Activated T-helper 1 cell treated with anti-CD3 and anti-CD28 coated beads, Interleukin-2, amount 50 U/mL, for 16 hours (primary cell): ENCODE data around the gene CAB39L.
"Not testable (repeated sequence)": the region's sequence is repeated elsewhere in the genome, so short reads cannot be mapped to it uniquely, and the experiment has no call there.

Source experiments
- DNase-seq, 2 donors: peaks; one replicate each; pipeline ENCODE4 v3.0.0-alpha.2; 2020; ENCODE audit warnings: low read depth in 1 of 2, low spot score in 1 of 2

CAB39L gene

DNA sequence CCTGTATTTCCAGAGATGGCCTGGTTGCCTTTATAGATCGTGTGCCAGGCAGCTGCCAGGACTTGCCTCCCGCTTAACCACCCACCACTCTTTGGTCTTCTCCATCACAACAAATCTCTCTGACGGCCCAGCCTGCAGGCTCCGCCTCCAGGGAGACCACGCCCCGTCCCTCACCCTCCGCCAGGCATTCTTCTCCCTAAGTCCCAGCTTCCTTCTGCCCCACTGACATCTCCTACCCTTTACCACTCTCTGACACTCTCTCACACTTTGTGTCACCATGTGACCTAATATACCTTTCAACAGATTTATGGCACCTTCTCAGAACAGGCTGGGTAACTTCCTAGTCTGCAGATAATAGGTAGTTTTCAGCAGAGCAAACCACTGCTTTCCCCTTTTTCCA lies 95.1 kb downstream of the CAB39L start:
- DNase-seq = no peak

DNA sequence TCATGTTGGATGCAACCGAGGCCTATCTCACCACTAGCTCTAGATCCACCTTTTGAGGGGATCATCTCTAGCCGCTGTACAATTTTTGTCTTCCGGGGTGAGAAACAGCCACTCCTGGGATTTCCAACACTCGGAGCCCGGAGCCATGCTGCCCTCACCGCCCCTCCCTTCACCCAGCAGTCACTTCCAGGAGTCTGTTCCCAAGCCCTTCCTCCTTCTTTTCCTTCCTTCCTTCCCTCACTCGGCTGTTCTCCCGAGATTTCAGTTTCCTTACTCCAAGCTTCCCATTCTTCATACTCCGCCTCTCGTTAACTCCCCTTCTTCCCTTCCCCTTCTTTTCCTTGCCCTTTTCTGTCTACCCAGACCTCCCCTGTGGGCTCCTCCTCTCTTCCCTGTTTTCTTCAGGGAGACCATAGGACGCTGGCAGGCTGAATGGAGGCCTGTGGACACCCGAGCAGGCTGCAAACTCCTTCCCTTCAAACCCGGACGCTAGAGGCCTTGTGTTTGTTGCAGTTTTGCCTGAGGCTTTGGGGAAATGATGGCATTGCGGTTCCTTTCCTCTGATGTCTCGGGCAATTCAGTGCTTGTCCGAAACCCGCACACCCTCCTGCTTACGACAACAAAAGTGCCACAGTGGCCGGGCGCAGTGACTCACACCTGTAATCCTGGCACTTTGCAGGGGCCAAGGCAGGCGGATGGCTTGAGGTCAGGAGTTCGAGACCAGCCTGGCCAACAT lies 96.0 kb downstream of the CAB39L start:
- DNase-seq = no peak

DNA sequence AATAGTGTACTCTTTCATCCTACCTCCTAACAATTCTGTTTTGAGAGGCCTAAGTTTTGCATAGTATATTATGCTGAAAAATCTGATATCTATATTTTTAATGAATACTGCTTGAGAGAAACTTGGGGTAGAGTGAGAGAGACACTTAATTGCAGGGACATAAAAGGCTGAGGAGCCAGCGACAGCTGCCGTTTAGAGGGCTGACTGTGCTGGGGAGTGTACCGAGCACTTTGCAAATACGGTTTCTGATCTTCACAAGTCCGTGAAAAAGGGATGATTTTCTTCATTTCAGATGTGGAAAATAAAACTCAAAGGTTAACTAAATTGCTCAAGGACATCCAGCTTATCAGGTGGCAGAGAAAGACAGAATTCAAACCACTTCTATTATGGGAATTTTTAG lies 97.4 kb downstream of the CAB39L start:
- no peak for DNase-seq

DNA sequence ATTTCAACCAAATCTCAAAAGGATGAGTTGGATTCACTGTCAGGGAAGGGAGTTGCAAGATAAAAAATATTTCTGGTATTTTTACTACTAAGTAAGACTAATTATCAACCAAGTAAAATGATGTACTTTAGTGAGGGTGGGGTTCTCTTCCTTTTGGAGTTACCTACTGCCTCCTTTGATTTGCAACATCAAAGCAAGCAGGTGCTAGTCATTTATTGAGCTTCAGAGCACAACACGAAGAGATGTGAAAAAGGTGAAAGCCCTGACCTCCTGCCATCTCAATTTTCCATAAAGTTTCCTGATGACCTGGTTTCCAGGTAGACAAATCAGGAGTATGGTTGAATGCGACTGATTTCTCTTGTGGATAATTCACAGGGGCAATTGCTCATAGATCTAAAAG lies 100.1 kb downstream of the CAB39L start:
- DNase-seq = no peak

DNA sequence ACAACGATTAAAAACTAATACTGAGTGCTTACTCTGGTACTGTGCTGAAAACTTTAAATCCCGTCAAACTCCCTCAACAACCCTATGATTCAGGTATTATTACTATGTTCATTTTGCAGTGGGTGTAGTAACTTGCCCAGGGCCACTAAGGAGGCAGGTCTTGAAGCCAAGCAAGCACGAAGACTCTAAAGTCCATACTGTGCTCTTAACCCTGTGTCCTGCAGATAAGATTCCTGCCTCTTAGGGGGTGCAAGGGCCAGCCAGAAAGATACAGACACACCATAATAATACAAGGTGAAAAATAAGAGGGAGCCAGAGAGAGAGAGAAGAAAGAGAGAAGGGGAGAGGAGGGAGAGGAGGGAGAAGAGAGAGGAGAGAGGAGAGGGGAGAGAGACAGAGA lies 100.6 kb downstream of the CAB39L start:
- DNase-seq = no peak

DNA sequence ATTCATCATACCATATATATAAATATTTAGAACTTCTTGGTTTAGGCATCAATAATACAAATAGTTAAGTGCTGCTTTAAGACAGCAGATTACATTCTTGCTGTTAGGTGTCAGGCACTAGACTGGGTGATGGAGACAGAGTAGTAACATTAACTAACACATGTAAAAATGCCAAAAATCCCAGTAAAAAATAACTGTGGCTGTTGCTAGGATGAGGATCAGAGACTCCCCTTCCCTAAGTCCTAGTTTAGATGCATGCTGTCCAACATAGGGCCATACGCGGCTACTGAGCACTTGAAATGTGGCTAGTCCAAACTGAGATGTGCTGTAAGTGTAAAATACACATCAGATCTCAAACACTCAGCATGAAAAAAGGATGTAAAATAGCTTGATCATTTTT lies 101.4 kb downstream of the CAB39L start:
- no peak for DNase-seq

DNA sequence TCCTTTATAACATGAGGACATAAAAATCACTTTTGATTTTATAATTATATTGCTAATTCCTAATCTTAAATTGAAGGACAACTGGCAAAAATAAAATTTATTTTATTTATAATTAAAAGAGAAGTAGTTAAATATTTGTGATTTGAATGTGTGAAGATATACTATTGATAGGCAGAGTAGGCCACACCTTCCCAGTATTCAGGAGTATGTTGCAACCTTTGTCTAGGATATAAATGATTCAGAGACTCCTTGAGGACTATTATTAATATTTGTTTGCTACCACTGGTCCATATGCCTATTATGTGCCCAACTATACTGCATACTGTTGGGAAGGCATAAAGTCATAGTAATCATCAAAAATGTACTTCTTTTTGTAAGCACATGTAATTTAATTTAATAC lies 101.9 kb downstream of the CAB39L start:
- no peak for DNase-seq

DNA sequence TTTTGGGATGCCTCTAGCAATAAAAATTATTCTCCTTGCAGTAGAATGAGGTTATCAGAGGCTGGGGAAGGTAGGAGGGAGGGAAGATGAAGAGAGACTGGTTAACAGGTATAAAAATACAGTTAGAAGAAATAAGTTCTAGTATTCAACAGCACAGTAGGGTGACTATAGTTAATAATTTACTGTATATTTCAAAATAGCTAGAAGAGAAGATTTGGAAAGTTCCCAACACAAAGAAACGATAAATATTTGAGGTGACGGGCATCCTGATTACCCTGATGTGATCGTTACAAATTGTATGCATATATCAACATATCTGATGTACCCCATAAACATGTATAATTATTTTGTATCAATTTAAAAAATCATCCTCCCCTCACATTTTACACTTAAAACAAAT lies 102.3 kb downstream of the CAB39L start:
- DNase-seq = no peak

DNA sequence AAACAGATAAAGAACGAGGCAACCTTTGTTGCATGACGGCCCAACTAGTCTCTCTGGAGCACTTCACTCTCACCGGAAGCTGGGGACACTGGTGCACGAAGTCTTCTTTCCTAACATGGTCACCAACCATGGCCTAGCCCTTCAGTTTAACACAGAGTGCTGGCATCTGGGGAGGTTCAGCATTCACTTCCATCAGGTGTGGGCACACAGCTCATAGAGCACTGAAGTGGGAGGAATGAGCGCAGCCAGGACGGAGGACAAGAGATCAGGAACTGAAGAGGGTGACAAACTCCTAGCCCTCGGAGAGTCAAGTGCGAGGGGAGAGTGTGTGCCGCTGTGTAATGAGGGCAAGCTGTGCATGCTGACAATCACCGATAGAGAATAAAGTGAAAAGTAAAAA lies 103.7 kb downstream of the CAB39L start:
- no peak for DNase-seq

DNA sequence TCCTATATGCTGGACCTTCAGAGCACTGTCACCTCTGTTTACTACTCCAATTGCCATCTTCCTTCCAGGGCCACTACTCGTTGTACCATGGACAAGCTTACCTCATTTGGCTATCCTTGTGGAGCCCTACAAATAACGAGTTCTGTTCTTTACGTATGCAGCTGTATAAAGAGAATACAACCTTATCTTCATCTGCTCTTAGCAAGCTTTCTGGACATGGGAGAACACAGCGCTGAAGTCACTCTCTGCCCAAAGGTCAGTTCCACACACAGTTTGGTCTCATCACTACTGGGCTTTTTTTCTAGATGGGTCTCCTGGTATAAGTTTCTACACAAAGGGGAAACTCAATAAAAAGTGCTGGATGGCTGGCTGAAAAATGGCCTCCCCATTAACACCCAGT lies 107.2 kb downstream of the CAB39L start:
- DNase-seq = no peak

DNA sequence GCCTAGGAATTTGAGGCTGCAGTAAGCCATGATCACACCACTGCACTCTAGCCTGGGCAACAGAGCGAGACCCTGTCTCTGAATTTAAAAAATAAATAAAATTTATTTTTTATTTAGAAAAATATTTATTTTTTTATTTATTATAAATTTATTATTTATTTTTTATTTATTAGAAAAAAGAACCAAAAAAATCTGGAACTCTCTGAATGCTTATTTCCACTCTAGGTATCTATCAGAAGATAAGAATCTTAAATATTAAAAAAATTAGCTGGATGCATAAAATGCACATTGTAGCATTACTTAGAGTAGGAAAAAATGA lies 113.4 kb downstream of the CAB39L start:
- no peak for DNase-seq

DNA sequence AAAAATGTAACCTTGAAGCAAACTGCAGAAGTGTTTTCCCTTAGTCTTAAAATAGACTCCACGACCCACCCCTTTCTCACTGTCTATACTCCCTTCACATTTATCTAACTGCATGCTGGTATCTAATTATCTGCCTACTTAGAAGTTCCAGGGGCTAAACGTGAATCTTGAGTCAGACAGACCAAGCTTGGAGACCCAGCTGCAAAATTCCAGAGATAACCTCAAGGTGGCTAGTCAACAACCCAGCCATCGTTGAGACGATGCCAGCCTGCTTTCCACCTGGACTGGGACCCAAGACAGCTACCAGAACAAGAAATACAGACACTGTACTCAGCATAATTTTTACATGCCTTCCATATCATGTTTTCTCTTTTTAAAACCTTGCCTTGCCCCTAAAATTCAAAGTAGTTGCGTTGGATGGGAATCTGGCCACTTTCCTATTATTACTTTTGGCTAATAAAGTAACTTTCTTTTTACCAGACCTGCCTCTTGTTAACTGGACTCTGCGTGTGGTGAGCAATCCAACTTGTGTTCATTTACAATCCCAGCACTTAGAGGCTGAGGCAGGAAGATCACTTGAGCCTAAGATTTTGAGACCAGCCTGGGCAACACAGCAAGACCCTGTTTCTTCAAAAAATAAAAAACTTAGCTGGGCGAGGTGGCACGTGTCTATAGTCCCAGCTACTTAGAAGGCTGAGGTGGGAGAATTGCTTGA lies 113.9 kb downstream of the CAB39L start:
- no peak for DNase-seq

DNA sequence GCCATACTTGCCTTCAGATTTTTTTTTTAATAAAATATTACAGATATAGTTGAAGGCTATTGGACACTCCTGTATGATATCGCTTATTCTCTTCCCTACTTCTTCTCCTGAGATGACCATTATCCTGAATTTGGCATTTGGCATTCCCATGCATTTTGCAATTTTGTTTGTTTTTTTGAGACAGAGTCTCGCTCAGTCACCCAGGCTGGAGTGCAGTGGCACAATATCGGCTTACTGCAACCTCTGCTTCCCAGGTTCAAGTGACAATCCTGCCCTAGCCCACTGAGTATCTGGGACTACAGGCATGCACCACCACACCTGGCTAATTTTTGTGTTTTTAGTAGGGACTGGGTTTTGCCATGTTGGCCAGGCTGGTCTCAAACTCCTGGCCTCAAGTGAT lies 116.7 kb downstream of the CAB39L start:
- not testable (repeated sequence) for DNase-seq

DNA sequence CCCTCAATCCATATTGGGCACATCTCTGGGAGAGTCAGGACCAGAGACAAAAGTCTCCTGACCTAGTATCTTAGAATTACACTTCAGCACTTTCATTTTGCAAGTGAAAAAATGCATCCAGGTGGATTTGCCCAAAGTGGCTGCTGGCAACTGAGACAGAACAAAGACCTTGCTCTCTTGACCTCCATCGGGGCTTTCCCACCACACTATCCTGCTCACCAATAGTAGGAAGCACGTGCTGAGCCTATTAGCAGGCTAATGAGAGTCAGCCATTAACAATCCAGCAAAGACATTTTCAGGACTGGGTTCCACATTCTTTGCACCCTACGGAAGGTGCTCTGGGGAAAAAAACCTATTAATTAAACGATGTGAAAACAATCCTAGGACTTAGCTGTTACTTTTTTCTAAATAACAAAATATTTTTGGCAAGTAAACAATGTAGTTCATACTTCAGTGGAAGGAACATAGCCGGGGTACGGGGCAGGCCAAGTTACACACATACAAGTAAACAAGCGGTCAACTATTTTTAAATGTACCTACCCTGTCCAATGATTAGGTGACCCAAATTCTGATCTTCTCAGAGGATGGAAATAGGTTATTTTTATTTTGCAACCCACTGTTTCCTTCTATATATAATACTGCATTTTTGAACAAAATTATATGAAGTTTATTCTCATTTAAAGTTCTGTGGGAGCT lies 117.5 kb downstream of the CAB39L start:
- no peak for DNase-seq

DNA sequence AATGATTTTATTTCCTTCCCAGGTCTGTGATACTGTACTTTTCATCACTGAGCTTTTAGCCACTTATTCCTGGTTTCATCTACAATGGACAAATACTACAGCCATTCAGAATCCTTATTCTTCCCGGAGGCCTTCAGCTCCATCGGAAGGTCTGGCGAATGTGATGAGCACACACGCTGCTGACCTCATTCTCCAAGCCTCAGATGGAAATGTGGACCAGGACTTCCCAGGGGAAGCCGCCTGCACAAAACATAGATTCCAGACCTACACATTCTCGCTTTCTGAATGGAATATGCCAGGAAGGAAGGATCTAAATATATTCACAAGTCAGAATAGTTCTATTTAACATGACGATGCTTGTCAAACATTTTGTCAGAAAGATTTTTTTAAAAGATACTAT lies 120.5 kb downstream of the CAB39L start:
- DNase-seq = no peak

DNA sequence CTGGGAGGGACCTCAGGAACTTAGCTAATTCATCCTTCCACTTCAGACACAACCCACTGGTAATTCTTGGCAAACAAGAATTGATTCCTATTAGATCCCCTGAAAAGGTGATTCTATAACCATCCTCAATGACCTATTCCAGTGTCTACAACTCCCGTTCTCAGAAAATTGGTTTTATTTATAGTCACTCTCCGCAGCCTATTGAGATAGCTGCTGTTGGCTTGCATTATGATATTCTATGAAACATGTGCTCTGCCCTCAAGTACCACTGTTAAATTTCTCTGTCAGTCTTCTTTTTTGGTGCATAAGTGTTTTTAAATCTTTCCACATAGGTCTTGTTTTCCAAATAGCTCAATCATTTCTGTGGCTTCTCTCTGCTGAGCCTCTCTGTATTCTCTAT lies 121.2 kb downstream of the CAB39L start:
- no peak for DNase-seq

DNA sequence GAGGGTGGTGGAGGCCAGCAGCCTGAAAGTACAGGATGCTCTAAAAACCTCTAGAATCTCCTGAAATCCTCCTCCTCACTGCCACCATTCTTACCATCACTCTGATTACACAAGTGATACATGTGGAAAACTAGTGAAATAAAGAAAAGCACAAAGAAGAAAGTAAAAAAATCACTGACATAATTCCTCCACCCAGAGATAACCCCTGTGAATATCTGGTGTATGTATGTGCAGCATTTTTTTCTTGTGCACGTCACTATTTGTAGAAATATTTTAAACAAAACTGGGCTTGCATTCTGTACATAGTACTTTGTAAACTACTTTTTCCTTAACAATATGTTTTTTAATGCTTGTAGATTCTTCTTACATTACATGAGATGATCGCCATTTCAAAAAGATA lies 122.9 kb downstream of the CAB39L start:
- DNase-seq = no peak

DNA sequence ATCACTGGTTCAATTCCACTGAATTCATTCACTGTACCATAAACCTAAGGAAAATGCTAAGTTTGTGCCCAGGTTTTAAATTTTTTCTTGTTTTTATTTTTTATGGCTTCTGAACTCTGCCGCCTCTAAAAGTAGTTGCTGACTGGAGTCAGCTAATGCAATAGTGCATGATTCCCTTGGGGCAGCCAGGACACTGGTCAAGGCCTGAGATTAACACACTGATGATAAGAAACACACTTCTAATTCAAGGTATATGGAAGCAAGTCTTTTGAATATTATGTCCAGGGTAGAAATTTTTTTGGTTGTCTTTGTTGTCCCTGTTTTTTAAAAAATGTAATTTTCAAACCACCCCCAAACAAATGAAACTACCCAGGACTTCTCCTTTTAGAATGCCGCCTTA lies 123.9 kb downstream of the CAB39L start:
- no peak for DNase-seq

DNA sequence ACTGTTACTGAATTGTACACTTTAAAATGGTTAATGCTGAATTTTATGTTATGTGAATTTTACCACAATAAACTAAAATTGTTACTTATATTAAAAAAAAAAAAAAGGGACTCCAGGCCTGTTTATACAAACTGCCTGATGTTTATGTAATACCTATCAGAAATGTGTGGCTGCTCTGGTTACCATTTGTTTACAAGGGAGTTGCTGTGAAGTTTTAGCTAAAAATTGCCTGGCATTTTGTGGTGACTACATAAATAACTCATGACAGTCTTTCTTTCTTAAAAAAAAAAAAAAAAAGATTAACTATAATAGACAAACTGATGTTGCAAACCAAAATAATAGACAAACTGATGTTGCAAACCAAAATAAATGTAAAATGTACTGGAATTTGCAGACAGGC lies 124.3 kb downstream of the CAB39L start:
- no peak for DNase-seq

DNA sequence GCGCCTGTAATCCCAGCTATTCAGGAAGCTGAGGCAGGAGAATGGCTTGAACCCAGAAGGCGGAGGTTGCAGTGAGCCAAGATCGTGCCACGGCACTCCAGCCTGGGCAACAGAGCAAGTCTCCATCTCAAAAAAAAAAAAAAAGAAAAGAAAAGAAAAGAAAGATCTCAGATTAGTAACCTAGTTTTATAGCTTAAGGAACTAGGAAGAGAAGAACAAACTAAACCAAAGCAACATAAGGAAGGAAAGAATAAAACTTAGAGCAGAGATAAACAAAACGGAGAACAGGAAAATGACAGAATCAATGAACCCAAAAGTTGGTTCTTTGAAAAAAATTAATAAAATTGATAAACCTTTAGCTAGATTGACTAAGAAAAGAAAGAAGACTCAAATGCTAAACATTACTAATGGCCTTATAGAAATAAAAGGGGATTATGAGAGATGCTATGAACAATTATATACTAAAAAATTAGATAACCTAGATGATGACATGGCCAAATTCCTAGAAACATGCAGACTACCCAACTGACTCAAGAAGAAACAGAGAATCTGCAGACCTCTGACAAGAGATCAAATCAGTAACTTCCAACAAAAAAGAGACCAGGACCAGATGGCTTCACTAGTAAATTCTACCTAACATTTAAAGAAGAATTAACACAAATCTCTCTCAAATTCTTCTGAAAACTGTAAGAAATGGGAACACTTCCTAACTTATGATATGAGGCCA lies 127.9 kb downstream of the CAB39L start:
- no peak for DNase-seq

DNA sequence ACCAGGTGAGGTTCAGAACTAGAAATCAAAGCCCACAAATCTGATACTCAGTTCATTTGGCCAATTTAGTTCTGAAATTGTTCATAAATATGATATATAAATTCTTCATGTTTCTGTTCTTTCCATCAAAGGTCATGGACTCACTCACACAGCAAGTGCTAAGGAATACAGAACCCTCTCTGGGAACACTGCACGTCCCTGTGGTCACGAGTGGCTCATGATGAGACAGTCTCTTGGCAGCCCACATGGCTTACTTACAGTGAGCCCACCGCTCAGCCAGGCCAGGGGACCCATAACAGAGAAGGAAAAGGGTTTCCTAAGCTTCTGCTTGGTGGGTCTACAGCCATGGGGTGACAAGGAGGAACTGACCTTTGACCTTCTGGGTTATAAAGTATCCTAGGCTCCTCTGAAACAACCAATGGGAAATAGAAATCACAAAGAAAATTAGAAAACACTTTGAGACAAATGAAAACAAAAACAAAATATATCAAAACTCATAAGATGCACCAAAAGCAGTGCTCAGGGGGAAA lies 128.8 kb downstream of the CAB39L start:
- DNase-seq = no peak
